ENCODE measurements around the gene LLGL1.

DNA sequence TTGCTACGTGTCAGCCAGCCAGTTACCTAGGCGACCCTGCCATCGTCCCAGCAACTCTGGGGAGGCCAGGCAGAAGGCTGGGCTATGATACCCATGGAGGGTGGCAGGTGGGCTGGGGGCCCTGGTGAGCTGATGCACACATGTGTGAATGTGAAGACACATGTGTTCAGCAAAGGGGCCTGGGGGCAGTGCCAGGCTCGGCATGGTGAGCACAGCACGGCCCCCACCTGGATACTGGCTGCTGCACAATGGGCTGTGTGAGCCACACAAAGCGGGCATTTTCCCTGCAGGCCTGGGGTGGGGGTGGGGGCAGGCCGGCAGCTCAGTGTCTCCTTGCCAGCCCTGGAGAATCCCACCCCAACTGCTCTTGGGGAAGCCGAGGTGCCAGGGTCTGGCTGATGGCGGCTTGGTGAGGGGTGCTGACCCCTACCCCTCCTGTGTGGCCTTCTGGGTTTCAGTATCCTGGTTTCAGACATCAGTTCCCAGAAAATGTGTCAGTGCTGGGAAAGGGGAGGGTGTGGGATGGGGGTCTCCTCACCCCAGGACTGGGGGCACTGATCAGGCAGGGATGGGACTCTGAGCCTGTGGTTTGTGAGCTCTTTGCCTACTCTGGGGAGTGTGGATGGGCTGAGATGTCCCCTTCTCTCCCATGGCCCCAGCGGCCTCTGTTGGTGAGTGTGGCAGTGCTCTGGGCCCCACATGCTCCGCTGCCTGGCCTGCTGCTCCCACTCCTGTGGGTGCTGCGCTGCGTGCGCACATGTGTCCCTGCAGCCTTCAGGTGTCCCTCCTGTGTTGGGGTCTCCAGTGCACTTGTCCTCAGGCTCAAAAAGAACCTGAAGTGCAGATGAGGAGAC lies 5.1 kb downstream of the LLGL1 start:
- TF ChIP-seq, protein P1, sequence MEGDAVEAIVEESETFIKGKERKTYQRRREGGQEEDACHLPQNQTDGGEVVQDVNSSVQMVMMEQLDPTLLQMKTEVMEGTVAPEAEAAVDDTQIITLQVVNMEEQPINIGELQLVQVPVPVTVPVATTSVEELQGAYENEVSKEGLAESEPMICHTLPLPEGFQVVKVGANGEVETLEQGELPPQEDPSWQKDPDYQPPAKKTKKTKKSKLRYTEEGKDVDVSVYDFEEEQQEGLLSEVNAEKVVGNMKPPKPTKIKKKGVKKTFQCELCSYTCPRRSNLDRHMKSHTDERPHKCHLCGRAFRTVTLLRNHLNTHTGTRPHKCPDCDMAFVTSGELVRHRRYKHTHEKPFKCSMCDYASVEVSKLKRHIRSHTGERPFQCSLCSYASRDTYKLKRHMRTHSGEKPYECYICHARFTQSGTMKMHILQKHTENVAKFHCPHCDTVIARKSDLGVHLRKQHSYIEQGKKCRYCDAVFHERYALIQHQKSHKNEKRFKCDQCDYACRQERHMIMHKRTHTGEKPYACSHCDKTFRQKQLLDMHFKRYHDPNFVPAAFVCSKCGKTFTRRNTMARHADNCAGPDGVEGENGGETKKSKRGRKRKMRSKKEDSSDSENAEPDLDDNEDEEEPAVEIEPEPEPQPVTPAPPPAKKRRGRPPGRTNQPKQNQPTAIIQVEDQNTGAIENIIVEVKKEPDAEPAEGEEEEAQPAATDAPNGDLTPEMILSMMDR (IDR thresholded peaks at IDR 0.05; ENCODE audit: poor library complexity, severe bottlenecking), result no peak
- TF ChIP-seq, protein P2, sequence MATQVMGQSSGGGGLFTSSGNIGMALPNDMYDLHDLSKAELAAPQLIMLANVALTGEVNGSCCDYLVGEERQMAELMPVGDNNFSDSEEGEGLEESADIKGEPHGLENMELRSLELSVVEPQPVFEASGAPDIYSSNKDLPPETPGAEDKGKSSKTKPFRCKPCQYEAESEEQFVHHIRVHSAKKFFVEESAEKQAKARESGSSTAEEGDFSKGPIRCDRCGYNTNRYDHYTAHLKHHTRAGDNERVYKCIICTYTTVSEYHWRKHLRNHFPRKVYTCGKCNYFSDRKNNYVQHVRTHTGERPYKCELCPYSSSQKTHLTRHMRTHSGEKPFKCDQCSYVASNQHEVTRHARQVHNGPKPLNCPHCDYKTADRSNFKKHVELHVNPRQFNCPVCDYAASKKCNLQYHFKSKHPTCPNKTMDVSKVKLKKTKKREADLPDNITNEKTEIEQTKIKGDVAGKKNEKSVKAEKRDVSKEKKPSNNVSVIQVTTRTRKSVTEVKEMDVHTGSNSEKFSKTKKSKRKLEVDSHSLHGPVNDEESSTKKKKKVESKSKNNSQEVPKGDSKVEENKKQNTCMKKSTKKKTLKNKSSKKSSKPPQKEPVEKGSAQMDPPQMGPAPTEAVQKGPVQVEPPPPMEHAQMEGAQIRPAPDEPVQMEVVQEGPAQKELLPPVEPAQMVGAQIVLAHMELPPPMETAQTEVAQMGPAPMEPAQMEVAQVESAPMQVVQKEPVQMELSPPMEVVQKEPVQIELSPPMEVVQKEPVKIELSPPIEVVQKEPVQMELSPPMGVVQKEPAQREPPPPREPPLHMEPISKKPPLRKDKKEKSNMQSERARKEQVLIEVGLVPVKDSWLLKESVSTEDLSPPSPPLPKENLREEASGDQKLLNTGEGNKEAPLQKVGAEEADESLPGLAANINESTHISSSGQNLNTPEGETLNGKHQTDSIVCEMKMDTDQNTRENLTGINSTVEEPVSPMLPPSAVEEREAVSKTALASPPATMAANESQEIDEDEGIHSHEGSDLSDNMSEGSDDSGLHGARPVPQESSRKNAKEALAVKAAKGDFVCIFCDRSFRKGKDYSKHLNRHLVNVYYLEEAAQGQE (IDR thresholded peaks at IDR 0.05; ENCODE audit: borderline replicate concordance), result no peak
- no peak for TF ChIP-seq TAF1 (IDR thresholded peaks at IDR 0.05; ENCODE audit: low read depth)
- no peak for TF ChIP-seq EP300 (conservative IDR thresholded peaks at IDR 0.05; ENCODE audit: poor library complexity, severe bottlenecking)
- TF ChIP-seq POLR2AphosphoS5 (IDR thresholded peaks at IDR 0.05), result no peak

Measured in neural cell (in vitro differentiated cells).